ENCODE results near the gene TMEM120B. TPM values are rescaled to one million over a fixed set of nuclear protein-coding genes. Genes with fewer than 3 reads are reported as not detected.

TMEM120B gene
- total RNA-seq, 1 experiment from 2014 or later = 18.5 TPM

- no peak overlapping the region for H3K4me2 ChIP-seq (ENCODE audit: low read length)
- peaks cover 17% of the 10 kb centered on the region for H3K4me1 ChIP-seq (ENCODE audit: insufficient read depth, low read length)
- H3K79me2 ChIP-seq (ENCODE audit: low read length) = no peaks in the 10 kb centered on the region
- intact Hi-C loops (cut with micrococcal nuclease) = no loop called here
- no peaks in the 10 kb centered on the region; the same call in 1 of the 2 replicates for H3K36me3 ChIP-seq (ENCODE audit: low read depth, low read length)
- no peaks in the 10 kb centered on the region for H3F3A ChIP-seq (ENCODE audit: low read length, unreplicated experiment)
- no peaks in the 10 kb centered on the region for H3K9me3 ChIP-seq (ENCODE audit: low read length)
- H4K20me1 ChIP-seq (ENCODE audit: low read length) = no peaks in the 10 kb centered on the region
- no peak overlapping the region for H3K4me3 ChIP-seq (ENCODE audit: low read length)
- ATAC-seq = no peak
- no TSS peak for BruUV-seq (replicated peaks)
- TF ChIP-seq EZH2 (IDR thresholded peaks at IDR 0.05; ENCODE audit: low read length, unreplicated experiment) (no peak), EZH2phosphoT487 (IDR thresholded peaks at IDR 0.05; ENCODE audit: borderline replicate concordance, low read length) (no peak)
- TF ChIP-seq, protein P1, sequence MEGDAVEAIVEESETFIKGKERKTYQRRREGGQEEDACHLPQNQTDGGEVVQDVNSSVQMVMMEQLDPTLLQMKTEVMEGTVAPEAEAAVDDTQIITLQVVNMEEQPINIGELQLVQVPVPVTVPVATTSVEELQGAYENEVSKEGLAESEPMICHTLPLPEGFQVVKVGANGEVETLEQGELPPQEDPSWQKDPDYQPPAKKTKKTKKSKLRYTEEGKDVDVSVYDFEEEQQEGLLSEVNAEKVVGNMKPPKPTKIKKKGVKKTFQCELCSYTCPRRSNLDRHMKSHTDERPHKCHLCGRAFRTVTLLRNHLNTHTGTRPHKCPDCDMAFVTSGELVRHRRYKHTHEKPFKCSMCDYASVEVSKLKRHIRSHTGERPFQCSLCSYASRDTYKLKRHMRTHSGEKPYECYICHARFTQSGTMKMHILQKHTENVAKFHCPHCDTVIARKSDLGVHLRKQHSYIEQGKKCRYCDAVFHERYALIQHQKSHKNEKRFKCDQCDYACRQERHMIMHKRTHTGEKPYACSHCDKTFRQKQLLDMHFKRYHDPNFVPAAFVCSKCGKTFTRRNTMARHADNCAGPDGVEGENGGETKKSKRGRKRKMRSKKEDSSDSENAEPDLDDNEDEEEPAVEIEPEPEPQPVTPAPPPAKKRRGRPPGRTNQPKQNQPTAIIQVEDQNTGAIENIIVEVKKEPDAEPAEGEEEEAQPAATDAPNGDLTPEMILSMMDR (conservative IDR thresholded peaks at IDR 0.05; ENCODE audit: low read depth, low read length) = no peak
- H2AFZ ChIP-seq (ENCODE audit: low read length) = no peak overlapping the region
- no peaks in the 10 kb centered on the region for H3K27me3 ChIP-seq (ENCODE audit: low read length)
- no peak overlapping the region for H3K27ac ChIP-seq (ENCODE audit: low read length)
- no peaks in the 10 kb centered on the region for H3K9me2 ChIP-seq (replicated peaks; ENCODE audit: low read length)
- DNase-seq = no peak
- ChIA-PET POLR2A (ENCODE audit: unreplicated experiment) (no interaction called here), CTCF (no interaction called here)
- no peak overlapping the region for H3K9ac ChIP-seq (ENCODE audit: low read length)
Observed at GRCh38 chr12:121769297-121769830, 56.8 kb downstream of the TMEM120B start.

- peaks cover 17% of the 10 kb centered on the region for H3K4me1 ChIP-seq (ENCODE audit: insufficient read depth, low read length)
- no peak overlapping the region for H3K4me2 ChIP-seq (ENCODE audit: low read length)
- H3K27me3 ChIP-seq (ENCODE audit: low read length) = no peaks in the 10 kb centered on the region
- no peak overlapping the region for H3K9ac ChIP-seq (ENCODE audit: low read length)
- no peak for ATAC-seq
- no peak overlapping the region for H3K27ac ChIP-seq (ENCODE audit: low read length)
- no peaks in the 10 kb centered on the region for H3K9me3 ChIP-seq (ENCODE audit: low read length)
- H3F3A ChIP-seq (ENCODE audit: low read length, unreplicated experiment) = no peaks in the 10 kb centered on the region
- no peak overlapping the region for H3K4me3 ChIP-seq (ENCODE audit: low read length)
- no TSS peak for BruUV-seq (replicated peaks)
- POLR2A ChIA-PET (ENCODE audit: unreplicated experiment) = no interaction called here
- no peaks in the 10 kb centered on the region for H4K20me1 ChIP-seq (ENCODE audit: low read length)
- no peak overlapping the region for H2AFZ ChIP-seq (ENCODE audit: low read length)
- TF ChIP-seq, protein P1 (conservative IDR thresholded peaks at IDR 0.05; ENCODE audit: low read depth, low read length) = no peak
- TF ChIP-seq EZH2phosphoT487 (IDR thresholded peaks at IDR 0.05; ENCODE audit: borderline replicate concordance, low read length) = no peak
- TF ChIP-seq EZH2 (IDR thresholded peaks at IDR 0.05; ENCODE audit: low read length, unreplicated experiment) = no peak
- H3K9me2 ChIP-seq (replicated peaks; ENCODE audit: low read length) = no peaks in the 10 kb centered on the region
- no peaks in the 10 kb centered on the region; the same call in 1 of the 2 replicates for H3K36me3 ChIP-seq (ENCODE audit: low read depth, low read length)
- DNase-seq = no peak
- CTCF ChIA-PET = no interaction called here
- intact Hi-C loops (cut with micrococcal nuclease) = no loop called here
- H3K79me2 ChIP-seq (ENCODE audit: low read length) = no peaks in the 10 kb centered on the region
Observed at GRCh38 chr12:121769831-121770301, 57.3 kb downstream of the TMEM120B start.

- Histone ChIP-seq H3K9ac (ENCODE audit: low read length) (no peak overlapping the region), H3K27ac (ENCODE audit: low read length) (no peak overlapping the region)
- POLR2A ChIA-PET (ENCODE audit: unreplicated experiment) = no interaction called here
Observed at GRCh38 chr12:121770388-121770787, 57.8 kb downstream of the TMEM120B start.

More at GRCh38 chr12:121770388-121770787, 57.8 kb downstream of the TMEM120B start:
- no TSS peak for BruUV-seq (replicated peaks)
- Histone ChIP-seq H3K4me2 (ENCODE audit: low read length) (no peak overlapping the region), H3K9me2 (replicated peaks; ENCODE audit: low read length) (no peaks in the 10 kb centered on the region), H3F3A (ENCODE audit: low read length, unreplicated experiment) (no peaks in the 10 kb centered on the region), H3K4me3 (ENCODE audit: low read length) (no peak overlapping the region), H3K79me2 (ENCODE audit: low read length) (no peaks in the 10 kb centered on the region), H2AFZ (ENCODE audit: low read length) (no peak overlapping the region), H3K9me3 (ENCODE audit: low read length) (no peaks in the 10 kb centered on the region), H3K36me3 (ENCODE audit: low read depth, low read length) (no peaks in the 10 kb centered on the region; the same call in 1 of the 2 replicates), H3K4me1 (ENCODE audit: insufficient read depth, low read length) (peaks cover 15% of the 10 kb centered on the region), H4K20me1 (ENCODE audit: low read length) (no peaks in the 10 kb centered on the region), H3K27me3 (ENCODE audit: low read length) (no peaks in the 10 kb centered on the region)
- no peak for TF ChIP-seq EZH2phosphoT487 (IDR thresholded peaks at IDR 0.05; ENCODE audit: borderline replicate concordance, low read length)
- no peak for TF ChIP-seq EZH2 (IDR thresholded peaks at IDR 0.05; ENCODE audit: low read length, unreplicated experiment)
- TF ChIP-seq, protein P1 (conservative IDR thresholded peaks at IDR 0.05; ENCODE audit: low read depth, low read length) = no peak
- intact Hi-C loops (cut with micrococcal nuclease) = no loop called here
- CTCF ChIA-PET = no interaction called here
- ATAC-seq (no peak), DNase-seq (no peak)
